Heart right ventricle (tissue), 16 donors: ENCODE measurements around the gene S1PR2. TPM values are rescaled to one million over a fixed set of nuclear protein-coding genes. Genes with fewer than 3 reads are reported as not detected.
"Not testable (repeated sequence)": the region's sequence is repeated elsewhere in the genome, so short reads cannot be mapped to it uniquely, and the experiment has no call there.

Experiments used
- ATAC-seq, 8 donors: fragments of 200-7000 bp; cut with Tn5 transposase; one replicate each; pipeline ENCODE4 v1.9.1; 2020; ENCODE audit warnings: mild to moderate bottlenecking in 8 of 8, moderate library complexity in 8 of 8, moderate number of reproducible peaks in 1 of 8
- DNase-seq, 2 donors: peaks; one replicate each; pipeline ENCODE4 v3.0.0-alpha.2; 2020
- H3K27ac ChIP-seq, 10 donors: fragments of 200-600 bp; sonication (generic) in 2 of 10; one replicate each; pipeline versions ENCODE4 v1.5.0 to v1.8.0; 2020 to 2022; ENCODE audit warnings: mild to moderate bottlenecking in 3 of 10
- H3K27me3 ChIP-seq, 7 donors: fragments of 200-600 bp; one replicate each; pipeline ENCODE4 v1.8.0; 2021 to 2022; ENCODE audit warnings: mild to moderate bottlenecking in 2 of 7
- H3K36me3 ChIP-seq, 9 donors: fragments of 200-600 bp; sonication (generic) in 1 of 9; one replicate each; pipeline versions ENCODE4 v1.5.0 to v1.8.0; 2020 to 2022; ENCODE audit warnings: mild to moderate bottlenecking in 2 of 9
- H3K4me1 ChIP-seq, 9 donors: fragments of 200-600 bp; sonication (generic) in 1 of 9; one replicate each; pipeline versions ENCODE4 v1.5.0 to v1.8.0; 2020 to 2022; ENCODE audit warnings: mild to moderate bottlenecking in 4 of 9
- H3K4me3 ChIP-seq, 10 donors: fragments of 200-600 bp; sonication (generic) in 2 of 10; one replicate each; pipeline versions ENCODE4 v1.5.0 to v1.8.0; 2020 to 2022; ENCODE audit warnings: mild to moderate bottlenecking in 7 of 10, moderate library complexity in 2 of 10
- H3K9me3 ChIP-seq, 11 donors: fragments of 200-600 bp in 10 of 11; sonication (generic) in 2 of 11; one replicate each; pipeline versions ENCODE4 v1.5.0 to v1.8.0; 2013 to 2022; ENCODE audit warnings: mild to moderate bottlenecking in 2 of 11, control low read depth in 1 of 11, moderate library complexity in 1 of 11
- WGBS, 2 donors: extraction: QIAGEN DNeasy Blood & Tissue Kit; methylation state at CpG; one replicate each; pipeline ENCODE4 v1.1.7; 2013; ENCODE audit warnings: inconsistent platforms in 1 of 2; 5-methylcytosine and 5-hydroxymethylcytosine counted together
- intact Hi-C, 10 donors: fragments of 100-400 bp; cut with DNase I; formaldehyde crosslinking; loops; one replicate each; pipeline versions ENCODE4 v1.11.1 to v1.14.2; 2022
- microRNA-seq, 2 donors: library from miRNA; unstranded; fragments of <30 nt; microRNA quantifications; one replicate each; pipeline ENCODE4 v1.2.0, GENCODE V29; 2021
- polyA plus RNA-seq, 2 donors: library from polyadenylated mRNA; stranded (reverse); fragments of 200-250 nt; gene quantifications; one replicate each; pipeline ENCODE4 v1.2.3, GENCODE V29; 2013
- total RNA-seq, 10 donors: library from RNA; stranded (reverse); fragmentation: NEBNext Ultra II Directional in 3 of 10; extraction: Animal tissue kit (Norgen Biotek cat#: 25700) in 3 of 10; gene quantifications; one replicate each; pipeline versions ENCODE4 v1.2.1 to v1.2.4, GENCODE V29; 2021 to 2023
- TF ChIP-seq, protein P1 (sequence below), 9 donors: fragments of 200-600 bp; sonication (generic) in 2 of 9; IDR thresholded peaks; one replicate each; pipeline versions ENCODE4 v1.5.0 to v1.8.0; 2021 to 2022; ENCODE audit warnings: antibody characterized with exemption in 9 of 9, mild to moderate bottlenecking in 5 of 9, moderate library complexity in 1 of 9
- donor health status: Arrhythmogenic right ventricular cardiomyopathy.
- donor health status: ischemic (EF 13 %, LVEDD 7.1; RV severe dilation, severe dysfunction).
- donor health status: healthy with polysubstance abuse.
- donor health status: DM: no; HTN: yes; CAD: no.
- donor health status: DM: no; HTN: no; CAD: no.
- donor health status: ischemic (EF 25% LVEDD 6.9; RV normal size, moderate dysfunction).
- donor health status: ischemic (EF 25% LVEDD 5.7; RV mildly dilated, moderate dysfunction).
- donor health status: healthy.
- donor health status: DM: yes; HTN: yes; CAD: no.
- donor health status: Ischemic cardiomyopathy.
- donor health status: ischemic (EF 35%, LVEDD 5.7; RV mildly dilated, moderate dysfunction).
- donor health status: nonischemic (EF 11% LVEDD 7.7; RV severe dilation, severe dysfunction).
- donor health status: DM: yes; HTN: yes; CAD: no.
- donor health status: PGD.
- donor health status: ischemic (EF 29% LVEDD 5.4; RV normal size, mild dysfunction).
- donor health status: nonischemic (EF 23%, LVEDD 6.1; RV moderate dilation, normal function).

S1PR2 gene
- total and polyA plus RNA-seq, 12 donors: 1.8 to 12.2 (median 3.3) TPM

- peaks cover 0 to 93% (median 45%) of the 10 kb centered on the region in 9 donors for H3K36me3 ChIP-seq
- no peak overlapping the region for H3K4me3 ChIP-seq
- H3K27me3 ChIP-seq: no peaks in the 10 kb centered on the region
- ATAC-seq (no peak), DNase-seq (no peak)
- TF ChIP-seq, protein P1, sequence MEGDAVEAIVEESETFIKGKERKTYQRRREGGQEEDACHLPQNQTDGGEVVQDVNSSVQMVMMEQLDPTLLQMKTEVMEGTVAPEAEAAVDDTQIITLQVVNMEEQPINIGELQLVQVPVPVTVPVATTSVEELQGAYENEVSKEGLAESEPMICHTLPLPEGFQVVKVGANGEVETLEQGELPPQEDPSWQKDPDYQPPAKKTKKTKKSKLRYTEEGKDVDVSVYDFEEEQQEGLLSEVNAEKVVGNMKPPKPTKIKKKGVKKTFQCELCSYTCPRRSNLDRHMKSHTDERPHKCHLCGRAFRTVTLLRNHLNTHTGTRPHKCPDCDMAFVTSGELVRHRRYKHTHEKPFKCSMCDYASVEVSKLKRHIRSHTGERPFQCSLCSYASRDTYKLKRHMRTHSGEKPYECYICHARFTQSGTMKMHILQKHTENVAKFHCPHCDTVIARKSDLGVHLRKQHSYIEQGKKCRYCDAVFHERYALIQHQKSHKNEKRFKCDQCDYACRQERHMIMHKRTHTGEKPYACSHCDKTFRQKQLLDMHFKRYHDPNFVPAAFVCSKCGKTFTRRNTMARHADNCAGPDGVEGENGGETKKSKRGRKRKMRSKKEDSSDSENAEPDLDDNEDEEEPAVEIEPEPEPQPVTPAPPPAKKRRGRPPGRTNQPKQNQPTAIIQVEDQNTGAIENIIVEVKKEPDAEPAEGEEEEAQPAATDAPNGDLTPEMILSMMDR (IDR thresholded peaks at IDR 0.05): no peak
- intact Hi-C loops: no loop called here
- no peaks in the 10 kb centered on the region for H3K4me1 ChIP-seq
- 79 to 85% methylated on average over 7 of the region's 7 CpGs for WGBS, 2 donors
- H3K27ac ChIP-seq: no peak overlapping the region
- no peaks in the 10 kb centered on the region for H3K9me3 ChIP-seq
Observed at GRCh38 chr19:10180459-10180858, 50.7 kb downstream of the S1PR2 start.

- DNase-seq, H3K27ac ChIP-seq, intact Hi-C loops, H3K4me3 ChIP-seq, ATAC-seq, H3K4me1 ChIP-seq, H3K27me3 ChIP-seq, H3K9me3 ChIP-seq: not testable (repeated sequence)
- H3K36me3 ChIP-seq: peaks cover 0 to 93% (median 45%) of the 10 kb centered on the region in 9 donors
- 96% methylated on average over 6 of the region's 6 CpGs for WGBS, 2 donors
Observed at GRCh38 chr19:10180024-10180423, 51.1 kb downstream of the S1PR2 start.

DNA sequence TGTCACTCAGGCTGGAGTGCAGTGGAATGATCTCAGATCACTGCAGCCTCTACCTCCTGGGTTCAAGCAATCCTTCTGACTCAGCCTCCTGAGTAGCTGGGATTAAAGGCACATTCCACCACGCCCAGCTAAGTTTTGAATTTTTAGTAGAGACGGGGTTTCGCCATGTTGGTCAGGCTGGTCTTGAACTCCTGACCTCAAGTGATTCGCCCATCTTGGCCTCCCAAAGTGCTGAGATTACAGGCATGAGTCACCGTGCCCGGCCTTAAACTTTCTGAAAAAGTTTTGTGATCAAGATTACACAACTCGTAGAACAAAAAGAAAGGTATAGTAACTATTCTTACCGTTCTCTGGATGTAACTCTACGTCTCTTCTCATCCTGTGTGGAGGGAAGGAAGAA lies 57.6 kb downstream of the S1PR2 start:
- no peaks in the 10 kb centered on the region for H3K4me1 ChIP-seq
- ATAC-seq: no peak
- H3K27me3 ChIP-seq: no peaks in the 10 kb centered on the region
- H3K27ac ChIP-seq: no peak overlapping the region
- intact Hi-C loops: no loop called here
- peaks cover 0 to 100% (median 33%) of the 10 kb centered on the region in 9 donors for H3K36me3 ChIP-seq
- no peak for DNase-seq
- 88 to 90% methylated on average over 9 of the region's 9 CpGs for WGBS, 2 donors
- TF ChIP-seq, protein P1 (IDR thresholded peaks at IDR 0.05): no peak
- no peaks in the 10 kb centered on the region for H3K9me3 ChIP-seq
- H3K4me3 ChIP-seq: no peak overlapping the region

Small RNA genes within 50 kb of the gene (microRNA-seq; reads per million reads assigned to microRNA genes)
- gene MIR4322: 0 reads per million in 2 donors

Other genes with a start within 250 kb of the S1PR2 start
- 10 to 100 TPM in 4 of 10 donors, 1 to 10 TPM in 6; 3.8 to 27.8 (median 6.1) TPM for gene COL5A3, start 220.8 kb downstream of the S1PR2 start, total RNA-seq
- 10 to 100 TPM; 18.2 to 35.6 TPM for gene COL5A3, start 220.8 kb downstream of the S1PR2 start, polyA plus RNA-seq
- gene RDH8, start 217.8 kb downstream of the S1PR2 start, total RNA-seq: not detected
- gene RDH8, start 217.8 kb downstream of the S1PR2 start, polyA plus RNA-seq: not detected
- 10 to 100 TPM in 4 of 10 donors, 1 to 10 TPM in 6; 4.0 to 18.9 (median 9.6) TPM for gene SHFL, start 145.0 kb downstream of the S1PR2 start, total RNA-seq
- 10 to 100 TPM; 11.1 to 30.2 TPM for gene SHFL, start 145.0 kb downstream of the S1PR2 start, polyA plus RNA-seq
- gene ANGPTL6, start 128.7 kb downstream of the S1PR2 start, total RNA-seq: under 1 TPM in 1 of 10 donors, not detected in 9; 0.14 TPM
- gene ANGPTL6, start 128.7 kb downstream of the S1PR2 start, polyA plus RNA-seq: under 1 TPM; 0.09 to 0.37 TPM
- gene PPAN, start 125.0 kb downstream of the S1PR2 start, total RNA-seq: 10 to 100 TPM; 17.6 to 43.3 (median 20.7) TPM
- 10 to 100 TPM; 34.3 to 47.7 TPM for gene PPAN, start 125.0 kb downstream of the S1PR2 start, polyA plus RNA-seq
- gene P2RY11, start 119.6 kb downstream of the S1PR2 start, total RNA-seq: 10 to 100 TPM in 1 of 10 donors, 1 to 10 TPM in 9; 4.9 to 13.8 (median 6.8) TPM
- gene P2RY11, start 119.6 kb downstream of the S1PR2 start, polyA plus RNA-seq: 1 to 10 TPM; 4.2 to 4.7 TPM
- 100 to 1,000 TPM; 146 to 193 (median 180) TPM for gene EIF3G, start 111.4 kb downstream of the S1PR2 start, total RNA-seq
- gene EIF3G, start 111.4 kb downstream of the S1PR2 start, polyA plus RNA-seq: 100 to 1,000 TPM; 113 to 241 TPM
- 10 to 100 TPM; 11.8 to 36.4 (median 21.6) TPM for gene DNMT1, start 36.4 kb downstream of the S1PR2 start, total RNA-seq
- 10 to 100 TPM; 20.9 to 34.7 TPM for gene DNMT1, start 36.4 kb downstream of the S1PR2 start, polyA plus RNA-seq
- gene MRPL4, start 20.9 kb upstream of the S1PR2 start, total RNA-seq: 10 to 100 TPM; 53.2 to 94.3 (median 69.0) TPM
- 100 to 1,000 TPM in 1 of 2 donors, 10 to 100 TPM in 1; 29.0 to 101 TPM for gene MRPL4, start 20.9 kb upstream of the S1PR2 start, polyA plus RNA-seq
- gene ICAM1, start 39.8 kb upstream of the S1PR2 start, total RNA-seq: 10 to 100 TPM in 3 of 10 donors, 1 to 10 TPM in 7; 3.6 to 66.6 (median 9.3) TPM
- gene ICAM1, start 39.8 kb upstream of the S1PR2 start, polyA plus RNA-seq: 10 to 100 TPM in 1 of 2 donors, 1 to 10 TPM in 1; 6.9 to 12.1 TPM
- under 1 TPM in 9 of 10 donors, not detected in 1; 0.17 to 0.83 (median 0.48) TPM for gene ICAM4, start 55.6 kb upstream of the S1PR2 start, total RNA-seq
- under 1 TPM; 0.59 to 0.73 TPM for gene ICAM4, start 55.6 kb upstream of the S1PR2 start, polyA plus RNA-seq
- under 1 TPM in 7 of 10 donors, not detected in 3; 0.18 to 0.62 (median 0.34) TPM for gene ICAM5, start 58.6 kb upstream of the S1PR2 start, total RNA-seq
- gene ICAM5, start 58.6 kb upstream of the S1PR2 start, polyA plus RNA-seq: 1 to 10 TPM in 1 of 2 donors, under 1 TPM in 1; 0.51 to 1.0 TPM
- gene ZGLP1, start 78.5 kb upstream of the S1PR2 start, total RNA-seq: 1 to 10 TPM in 2 of 10 donors, under 1 TPM in 8; 0.34 to 1.4 (median 0.80) TPM
- gene ZGLP1, start 78.5 kb upstream of the S1PR2 start, polyA plus RNA-seq: 1 to 10 TPM; 1.5 to 8.9 TPM
- gene FDX2, start 84.7 kb upstream of the S1PR2 start, total RNA-seq: 10 to 100 TPM; 11.7 to 21.8 (median 17.1) TPM
- 10 to 100 TPM; 33.7 to 35.5 TPM for gene FDX2, start 84.7 kb upstream of the S1PR2 start, polyA plus RNA-seq
- gene RAVER1, start 102.2 kb upstream of the S1PR2 start, total RNA-seq: 10 to 100 TPM in 9 of 10 donors, 1 to 10 TPM in 1; 10.0 to 16.9 (median 12.4) TPM
- 1 to 10 TPM; 5.1 to 9.5 TPM for gene RAVER1, start 102.2 kb upstream of the S1PR2 start, polyA plus RNA-seq
- gene ICAM3, start 108.3 kb upstream of the S1PR2 start, total RNA-seq: 10 to 100 TPM; 14.0 to 77.2 (median 17.9) TPM
- gene ICAM3, start 108.3 kb upstream of the S1PR2 start, polyA plus RNA-seq: 10 to 100 TPM in 1 of 2 donors, 1 to 10 TPM in 1; 6.1 to 13.1 TPM
- gene TYK2, start 149.2 kb upstream of the S1PR2 start, total RNA-seq: 10 to 100 TPM; 37.0 to 80.2 (median 55.8) TPM
- 100 to 1,000 TPM in 1 of 2 donors, 10 to 100 TPM in 1; 76.3 to 182 TPM for gene TYK2, start 149.2 kb upstream of the S1PR2 start, polyA plus RNA-seq
- gene CDC37, start 172.2 kb upstream of the S1PR2 start, total RNA-seq: 100 to 1,000 TPM; 106 to 179 (median 121) TPM
- 100 to 1,000 TPM; 217 to 422 TPM for gene CDC37, start 172.2 kb upstream of the S1PR2 start, polyA plus RNA-seq
- 10 to 100 TPM; 10.4 to 50.7 (median 17.3) TPM for gene PDE4A, start 189.2 kb upstream of the S1PR2 start, total RNA-seq
- gene PDE4A, start 189.2 kb upstream of the S1PR2 start, polyA plus RNA-seq: 10 to 100 TPM in 1 of 2 donors, 1 to 10 TPM in 1; 3.5 to 14.3 TPM